GM19193 (cell line): Measurements from ENCODE around the gene SARS2.

ENCODE experiments used
- POLR2A ChIP-seq: IDR thresholded peaks from 4 replicates; pipeline ENCODE4 v1.6.1; 2011; ENCODE audit not compliant: insufficient read depth, insufficient read length; ENCODE audit errors: extremely low read depth

Gene SARS2

GRCh38 chr19:38888876-38889275 lies 41.7 kb downstream of the SARS2 start:
- TF ChIP-seq POLR2A = no peak

- no peak for TF ChIP-seq POLR2A
Observed at GRCh38 chr19:38883286-38883685, 47.3 kb downstream of the SARS2 start.

- TF ChIP-seq POLR2A = no peak
Observed at GRCh38 chr19:38880882-38881609, 49.5 kb downstream of the SARS2 start.

DNA sequence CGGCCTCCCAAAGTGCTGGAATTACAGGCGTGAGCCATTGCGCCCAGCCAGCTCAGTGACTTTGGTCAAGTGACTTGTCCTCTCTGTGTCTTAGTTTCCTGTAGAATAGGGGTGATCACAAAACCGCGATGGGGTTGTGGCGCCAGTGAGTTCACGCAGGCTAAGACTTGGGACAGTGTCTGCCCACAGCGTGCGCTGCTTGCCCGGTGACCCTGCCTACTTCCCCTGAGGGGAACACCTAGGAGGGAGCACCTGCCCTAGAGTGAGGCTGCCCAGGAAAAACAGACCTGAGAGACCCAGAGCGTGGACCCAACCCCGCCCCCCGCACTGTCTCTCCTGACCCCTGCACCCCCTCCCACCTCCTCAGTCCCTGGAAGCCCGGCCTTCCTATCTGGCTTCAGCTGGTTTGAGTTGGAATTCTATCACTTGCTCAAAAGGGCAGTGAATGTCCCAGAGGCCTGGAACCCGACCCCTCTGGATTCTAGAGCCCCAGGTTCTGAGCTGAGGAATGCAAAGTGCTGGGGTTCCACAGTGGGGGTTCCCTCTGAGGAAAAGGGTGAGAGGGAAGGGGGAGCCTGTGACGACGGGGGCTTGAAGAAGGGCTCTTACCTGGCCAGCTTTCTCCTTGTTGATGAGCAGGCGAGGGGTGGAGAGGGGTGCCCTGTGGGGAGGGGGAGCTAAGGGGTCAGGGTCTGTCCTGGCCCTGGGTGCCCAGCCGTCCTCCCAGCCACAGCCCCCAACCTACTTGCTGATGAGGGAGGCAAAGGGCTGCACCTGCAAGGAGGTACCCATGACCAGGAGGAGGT lies 50.3 kb downstream of the SARS2 start:
- TF ChIP-seq POLR2A = no peak

DNA sequence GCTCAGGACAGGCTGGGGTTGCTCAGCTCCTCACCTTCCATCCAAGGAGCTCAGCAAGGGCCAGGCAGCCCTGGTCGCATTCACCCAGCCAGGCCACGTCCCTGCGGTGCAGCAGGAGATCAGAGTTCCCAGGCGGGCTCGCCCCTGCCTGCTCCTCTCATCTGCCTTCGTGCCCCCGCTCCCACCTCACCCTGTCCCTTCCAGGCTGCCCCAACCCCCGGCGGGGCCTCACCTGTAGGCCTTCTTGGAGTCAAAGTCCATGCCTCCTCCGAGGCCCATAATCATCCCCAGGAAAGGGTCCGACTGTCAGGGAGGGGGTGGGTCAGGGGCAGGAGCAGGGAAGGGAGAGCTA lies 51.2 kb downstream of the SARS2 start:
- TF ChIP-seq POLR2A = no peak

DNA sequence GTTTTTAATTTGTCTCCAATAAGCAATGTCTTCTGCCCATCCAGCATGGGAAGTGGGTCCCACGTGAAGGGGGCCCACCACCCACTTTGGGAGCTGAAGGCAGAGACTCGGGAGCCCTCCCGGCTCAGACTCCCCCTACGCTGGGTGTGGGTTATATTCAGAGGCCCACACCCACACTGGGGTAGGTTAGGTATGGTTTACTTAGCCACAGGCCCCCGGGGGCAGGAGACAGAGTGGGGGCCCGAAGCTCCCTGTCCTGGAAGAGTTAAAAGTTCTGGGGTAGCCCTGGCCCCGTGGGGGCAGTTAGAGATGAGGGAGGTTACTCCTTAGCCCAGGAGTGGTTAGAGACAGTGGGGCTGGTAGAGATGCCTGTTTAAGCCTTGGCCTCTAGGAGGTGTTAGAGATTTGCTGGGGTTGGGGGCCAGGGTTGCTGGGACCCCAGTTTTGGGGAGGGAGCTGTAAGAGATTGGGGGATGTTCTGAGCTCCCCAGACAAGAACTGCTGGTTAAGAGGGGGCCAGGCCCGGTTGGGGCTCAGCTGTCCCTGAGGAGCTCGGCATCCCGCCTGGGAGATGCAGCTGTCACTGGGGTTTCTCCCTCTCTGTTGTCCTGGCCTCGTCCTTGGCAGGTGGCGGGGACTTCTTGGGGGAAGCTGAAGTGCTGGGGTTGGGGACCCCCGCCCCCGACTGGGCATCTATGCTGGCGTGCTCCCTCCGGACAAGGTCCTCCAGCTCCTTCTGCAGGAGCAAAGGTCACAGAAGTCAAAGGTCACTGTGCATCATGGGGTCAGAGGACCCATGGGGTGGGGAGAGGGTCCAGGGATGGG lies 51.8 kb downstream of the SARS2 start:
- TF ChIP-seq POLR2A = no peak

DNA sequence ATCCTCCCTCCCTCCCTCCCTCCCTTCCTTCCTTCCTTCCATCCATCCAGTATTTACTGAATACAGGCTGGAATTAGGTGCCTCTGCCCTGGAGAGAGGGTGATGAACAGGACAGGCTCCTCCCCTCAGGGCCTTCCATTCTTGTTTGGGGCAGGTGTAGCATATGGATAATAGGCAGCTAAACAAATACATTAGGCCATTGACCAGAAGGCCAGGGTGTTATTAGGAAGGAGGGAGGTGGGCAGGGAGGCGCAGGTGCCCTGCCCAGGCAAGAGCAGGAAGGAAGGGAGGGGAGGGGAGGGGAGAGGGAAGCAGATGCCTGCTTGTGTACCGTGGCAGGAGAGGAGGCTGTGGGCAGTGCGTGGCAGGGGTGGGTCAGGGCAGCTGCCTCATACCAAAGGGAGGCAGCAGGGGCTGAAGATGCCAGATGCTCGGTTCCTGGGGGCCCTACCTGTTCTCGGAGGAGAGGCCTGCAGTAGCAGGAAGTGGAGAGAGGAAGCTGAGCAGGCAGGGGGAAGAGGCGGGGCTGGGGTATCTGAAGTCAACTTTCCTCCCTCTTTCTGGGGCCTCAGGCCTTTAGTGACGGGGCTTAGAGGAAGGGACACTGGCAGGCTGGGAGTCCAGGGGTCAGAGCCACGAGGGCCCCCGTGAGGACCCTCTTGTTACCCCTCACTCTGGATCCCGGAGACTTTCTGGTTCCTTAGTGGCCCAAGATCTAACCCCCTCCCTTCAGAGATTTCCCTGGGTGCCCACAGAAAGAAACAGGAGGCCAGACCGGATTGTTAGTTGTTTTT lies 52.6 kb downstream of the SARS2 start, which contains the start of gene RINL:
Gene RINL (minus strand): TSS at position 495 of the 794 bp plus-strand sequence. CDS start 1,533 bp downstream, outside the sequence.
- TF ChIP-seq POLR2A = peak; percentile 78

DNA sequence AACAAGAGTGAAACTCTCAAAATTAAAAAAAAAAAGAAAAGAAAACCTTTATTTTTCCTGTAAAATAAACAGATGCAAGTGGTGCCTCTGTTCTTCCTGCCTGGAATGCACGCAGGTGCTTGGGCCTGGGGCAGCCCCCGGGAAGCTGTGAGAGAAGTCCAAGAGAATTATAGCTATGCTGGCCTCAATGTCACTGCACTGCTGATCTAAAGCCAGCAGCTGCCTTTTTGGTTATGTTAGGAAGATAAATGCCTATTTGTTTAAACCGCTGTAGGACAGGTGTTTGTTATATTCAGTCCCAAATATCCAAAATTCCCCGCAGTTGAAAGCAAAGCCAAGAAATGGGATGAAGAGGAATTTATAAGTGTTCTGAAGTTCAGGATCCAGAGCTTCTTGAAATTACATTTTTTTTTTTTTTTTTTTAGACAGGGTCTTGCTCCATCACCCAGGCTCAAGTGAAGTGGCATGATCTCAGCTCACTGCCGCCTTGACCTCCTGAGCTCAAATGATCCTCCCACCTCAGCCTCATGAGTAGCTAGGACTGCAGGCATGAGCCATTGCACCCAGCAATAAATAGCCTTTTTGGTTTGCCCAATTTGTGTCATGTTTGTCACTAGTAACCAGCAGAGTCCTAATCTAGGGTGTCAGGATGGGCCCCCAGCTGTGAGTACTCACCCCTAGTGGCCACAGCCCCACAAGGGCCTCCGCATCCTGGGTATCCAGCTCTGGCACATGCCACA lies 54.7 kb downstream of the SARS2 start:
- no peak for TF ChIP-seq POLR2A

DNA sequence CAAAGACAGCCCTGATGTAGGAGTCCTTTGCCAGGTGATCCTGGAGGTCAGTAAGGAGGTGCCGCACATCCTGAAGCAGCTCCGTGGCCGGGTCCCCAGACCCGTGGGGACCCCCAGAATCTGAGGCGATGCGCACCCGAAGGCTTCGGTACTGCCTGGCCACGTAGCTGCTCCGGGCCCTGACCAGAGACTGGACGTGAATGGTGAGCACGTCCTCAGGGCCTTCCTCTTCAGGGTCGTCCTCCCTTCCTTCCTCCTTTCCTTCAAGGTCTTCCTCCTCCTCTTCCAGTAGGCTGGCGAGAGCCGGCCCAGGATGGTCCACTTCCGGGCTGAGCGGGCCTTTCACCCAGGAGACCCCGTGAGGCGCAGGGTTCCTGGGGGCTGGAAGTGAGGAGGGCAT lies 60.0 kb downstream of the SARS2 start:
- no peak for TF ChIP-seq POLR2A

GRCh38 chr19:38869836-38870607 lies 60.5 kb downstream of the SARS2 start:
- TF ChIP-seq POLR2A = no peak

DNA sequence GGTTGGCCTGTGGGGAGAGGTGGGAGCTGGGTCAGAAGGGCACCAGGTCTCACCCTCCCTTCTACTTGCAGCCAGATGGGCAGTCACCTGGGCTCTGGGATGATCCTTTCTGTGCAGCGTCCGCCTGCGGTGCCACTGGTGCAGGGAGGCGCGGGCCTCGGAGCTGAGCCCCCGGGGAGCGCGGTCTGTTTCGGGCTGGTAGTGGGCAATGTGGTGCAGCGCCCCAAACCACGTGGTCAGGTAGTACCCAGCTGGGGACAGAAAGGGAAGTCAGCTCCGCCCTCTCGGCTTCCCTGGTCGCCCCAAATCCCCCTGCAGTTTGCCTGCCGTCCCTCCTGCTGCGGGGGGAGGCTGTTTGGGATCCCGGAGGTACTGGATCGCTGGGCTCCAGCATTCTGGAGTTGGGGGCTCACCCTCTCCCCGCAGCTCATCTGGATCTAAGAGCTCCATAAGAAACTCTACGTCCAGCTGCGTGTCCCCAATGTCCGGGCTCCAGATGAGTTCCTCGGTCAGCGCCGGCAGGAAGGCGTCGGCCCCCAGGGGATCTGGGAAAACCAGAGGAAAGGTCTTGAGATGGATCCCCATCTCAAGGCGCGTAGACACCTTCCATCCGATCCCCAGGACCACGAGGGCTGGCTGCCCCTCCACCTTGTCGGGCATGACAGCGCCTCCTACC lies 61.3 kb downstream of the SARS2 start:
- no peak for TF ChIP-seq POLR2A

DNA sequence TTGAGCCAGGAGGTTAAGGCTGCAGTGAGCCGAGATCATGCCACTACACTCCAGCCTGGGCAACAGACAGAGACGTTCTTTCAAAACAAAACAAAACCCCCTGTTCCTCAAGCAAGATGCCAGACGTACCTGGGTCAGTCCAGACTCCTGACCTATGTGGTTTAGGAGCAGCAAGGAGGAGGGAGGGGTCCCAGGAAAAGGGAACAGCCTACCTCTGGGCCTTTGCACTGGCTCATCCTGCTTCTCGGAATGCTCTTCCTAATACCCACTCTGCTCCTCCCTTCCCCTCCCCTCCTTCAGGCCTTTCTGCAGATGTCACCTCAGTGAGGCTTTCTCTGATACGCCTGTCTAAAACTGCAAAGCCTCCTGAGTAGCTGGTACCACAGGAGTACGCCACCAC lies 62.0 kb downstream of the SARS2 start:
- TF ChIP-seq POLR2A = no peak
